ENCODE results near the gene GAK. TPM values are rescaled to one million over a fixed set of nuclear protein-coding genes. Genes with fewer than 3 reads are reported as not detected.
"Not testable (repeated sequence)": the region's sequence is repeated elsewhere in the genome, so short reads cannot be mapped to it uniquely, and the experiment has no call there.

The GAK gene
- total RNA-seq, 1 donor from 2014 or later: 150 TPM

DNA sequence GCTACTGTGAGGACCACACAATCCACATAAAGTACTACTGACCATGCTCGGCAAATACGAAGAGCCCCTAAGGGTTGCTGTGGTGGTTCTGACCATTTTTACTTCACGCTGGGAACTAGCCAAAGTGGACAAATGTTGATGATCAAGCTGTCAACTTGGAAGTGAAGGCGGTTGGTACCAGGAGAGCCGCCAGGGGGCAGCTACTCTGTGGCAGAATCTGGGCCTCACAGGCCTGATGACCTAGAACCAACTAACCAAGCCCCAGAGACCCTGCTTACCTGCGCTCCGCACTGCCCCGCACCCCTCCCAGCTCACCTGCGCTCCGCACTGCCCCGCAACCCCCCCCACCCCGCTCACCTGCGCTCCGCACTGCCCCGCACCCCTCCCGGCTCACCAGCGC is 5.6 kb downstream of the GAK start:
- no peak for DNase-seq (ENCODE audit: low spot score)

DNA sequence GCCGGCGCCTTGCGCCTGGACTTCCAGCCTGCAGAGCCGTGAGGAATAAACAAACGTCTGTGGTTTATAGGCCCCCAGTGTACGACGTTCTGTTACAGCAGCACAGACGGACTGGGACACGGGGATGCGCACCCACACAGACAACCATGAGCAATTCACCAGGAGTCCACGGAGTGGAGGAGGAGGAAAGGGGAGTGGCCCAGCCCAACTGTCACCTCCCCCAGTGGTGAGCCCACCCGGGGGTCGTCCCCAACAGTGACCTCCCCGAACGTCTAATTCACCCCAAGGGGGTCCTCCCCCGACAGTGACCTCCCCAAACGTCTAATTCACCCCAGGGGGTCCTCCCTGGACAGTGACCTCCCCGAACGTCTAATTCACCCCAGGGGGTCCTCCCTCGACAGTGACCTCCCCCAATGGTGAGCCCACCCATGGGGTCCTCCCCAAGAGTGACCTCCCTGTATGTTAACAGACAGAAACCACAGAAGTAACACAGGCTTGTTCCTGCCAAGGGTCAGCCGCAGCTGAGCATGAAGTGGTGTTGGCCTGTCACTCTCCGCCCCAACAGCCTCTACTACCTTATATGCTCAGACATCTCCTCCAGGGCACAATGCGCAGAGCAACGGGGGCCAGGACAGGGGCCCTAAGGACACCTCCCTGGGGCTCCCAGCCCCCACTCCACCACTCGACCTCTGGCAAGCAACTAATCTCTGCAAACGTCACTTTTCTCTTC is 6.2 kb downstream of the GAK start:
- DNase-seq (ENCODE audit: low spot score): no peak

GRCh38 chr4:925171-925570 is 6.9 kb downstream of the GAK start:
- no peak for DNase-seq (ENCODE audit: low spot score)

GRCh38 chr4:924107-925096 is 7.7 kb downstream of the GAK start:
- no peak for DNase-seq (ENCODE audit: low spot score)

GRCh38 chr4:921830-922331 is 10.2 kb downstream of the GAK start:
- no peak for DNase-seq (ENCODE audit: low spot score)

DNA sequence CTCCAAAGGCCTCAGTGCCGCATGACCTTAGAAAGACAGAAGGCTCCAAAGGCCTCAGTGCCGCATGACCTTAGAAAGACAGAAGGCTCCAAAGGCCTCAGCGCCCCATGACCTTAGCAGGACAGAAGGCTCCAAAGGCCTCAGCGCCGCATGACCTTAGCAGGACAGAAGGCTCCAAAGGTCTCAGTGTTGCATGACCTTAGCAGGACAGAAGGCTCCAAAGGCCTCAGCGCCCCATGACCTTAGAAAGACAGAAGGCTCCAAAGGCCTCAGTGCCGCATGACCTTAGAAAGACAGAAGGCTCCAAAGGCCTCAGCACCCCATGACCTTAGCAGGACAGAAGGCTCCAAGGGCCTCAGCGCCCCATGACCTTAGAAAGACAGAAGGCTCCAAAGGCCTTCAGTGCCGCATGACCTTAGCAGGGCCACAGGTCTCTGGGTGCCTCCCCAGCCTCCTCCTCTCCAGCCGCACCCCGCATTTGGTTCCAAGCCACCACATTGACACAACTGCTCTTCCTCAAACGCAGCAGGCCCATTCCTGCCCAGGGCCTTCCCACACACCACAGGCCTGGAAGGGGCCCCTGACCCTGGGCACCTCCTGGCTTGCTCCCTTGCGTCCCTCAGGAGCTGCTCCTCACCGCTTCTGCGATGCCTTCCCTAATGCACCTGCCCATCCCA is 13.0 kb downstream of the GAK start:
- DNase-seq (ENCODE audit: low spot score): not testable (repeated sequence)

- DNase-seq (ENCODE audit: low spot score): not testable (repeated sequence)
Observed at GRCh38 chr4:918591-918990, 13.5 kb downstream of the GAK start.

- DNase-seq (ENCODE audit: low spot score): no peak
Observed at GRCh38 chr4:917992-918391, 14.1 kb downstream of the GAK start.

DNA sequence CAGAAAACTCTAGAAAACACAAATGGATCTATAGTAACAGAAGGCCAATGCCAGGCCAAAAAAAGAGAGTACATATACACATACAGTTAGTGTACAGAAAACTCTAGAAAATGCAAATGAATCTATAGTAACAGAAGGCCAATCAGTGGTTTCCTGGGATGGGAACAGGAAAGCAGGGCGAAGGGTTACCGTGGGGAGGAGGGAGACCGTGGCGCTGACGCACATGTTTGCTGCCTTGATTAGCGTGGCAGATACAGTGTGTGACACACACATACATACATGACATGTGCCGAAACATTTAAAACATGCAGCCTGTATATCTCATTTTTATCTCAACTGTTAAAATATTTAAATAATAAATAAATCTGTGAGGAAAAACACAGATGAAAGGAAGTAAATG is 14.7 kb downstream of the GAK start:
- no peak for DNase-seq (ENCODE audit: low spot score)

DNA sequence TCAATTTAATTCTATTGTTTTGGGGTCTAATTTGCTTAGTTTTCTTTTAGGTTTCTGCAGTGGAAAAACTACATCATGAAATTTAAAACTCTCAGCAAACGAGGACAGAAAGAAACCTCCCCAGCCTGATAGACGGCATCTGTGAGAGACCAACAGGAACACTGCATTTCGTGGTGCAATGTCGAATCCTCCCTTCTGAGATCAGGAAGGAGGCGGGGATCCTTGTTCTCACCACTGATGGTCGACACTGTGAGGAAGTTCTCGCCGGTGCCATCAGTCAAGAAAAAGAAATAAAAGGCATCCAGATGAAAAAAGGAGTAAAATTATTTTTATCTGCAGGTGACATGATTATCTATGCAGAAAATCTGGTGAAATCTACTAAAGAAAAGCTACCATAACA is 16.5 kb downstream of the GAK start:
- no peak for DNase-seq (ENCODE audit: low spot score)

DNA sequence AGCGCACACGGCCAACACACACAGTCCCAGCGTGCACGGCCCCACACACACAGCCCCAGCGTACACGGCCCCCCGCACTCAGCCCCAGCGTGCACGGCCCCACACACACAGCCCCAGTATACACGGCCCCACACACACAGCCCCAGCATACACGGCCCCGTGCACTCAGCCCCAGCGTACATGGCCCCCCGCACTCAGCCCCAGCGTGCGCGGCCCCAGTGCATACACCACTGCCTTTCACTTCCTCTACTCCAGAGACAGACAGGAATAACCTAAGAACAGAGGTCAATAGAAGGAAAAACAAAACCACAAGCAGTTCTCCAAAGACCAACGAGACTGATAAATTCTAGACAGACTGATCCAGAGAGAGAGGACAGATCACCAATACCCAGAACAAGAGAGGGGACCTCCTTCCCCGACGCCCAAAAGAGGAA is 17.1 kb downstream of the GAK start:
- no peak for DNase-seq (ENCODE audit: low spot score)

DNA sequence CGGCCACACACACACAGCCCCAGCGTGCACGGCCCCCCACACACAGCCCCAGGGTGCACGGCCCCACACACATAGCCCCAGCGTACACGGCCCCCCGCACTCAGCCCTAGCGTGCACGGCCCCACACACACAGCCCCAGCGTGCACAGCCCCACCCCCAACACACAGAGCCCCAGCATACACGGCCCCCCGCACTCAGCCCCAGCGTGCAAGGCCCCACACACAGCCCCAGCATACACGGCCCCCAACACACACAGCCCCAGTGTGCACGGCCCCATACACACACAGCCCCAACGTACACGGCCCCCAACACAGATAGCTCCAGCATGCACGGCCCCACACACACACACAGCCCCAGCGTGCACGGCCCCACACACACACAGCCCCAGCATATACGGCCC is 17.6 kb downstream of the GAK start:
- no peak for DNase-seq (ENCODE audit: low spot score)

DNA sequence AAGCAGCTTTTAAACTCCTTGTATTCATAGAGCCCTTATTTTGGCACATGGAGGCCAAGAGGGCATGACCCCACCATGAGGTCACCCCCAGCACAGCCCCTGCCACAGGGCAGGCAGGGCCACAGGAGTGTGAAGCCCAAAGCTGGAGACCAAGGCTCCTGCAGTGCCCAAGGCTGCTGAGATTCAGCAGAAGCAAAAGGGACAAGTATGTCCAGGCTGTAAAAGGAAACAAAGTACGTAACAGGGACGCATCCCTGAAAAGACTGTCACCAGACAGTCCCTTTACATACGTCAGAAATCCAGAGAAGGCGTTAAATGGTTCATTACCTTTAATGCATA is 18.9 kb downstream of the GAK start:
- no peak for DNase-seq (ENCODE audit: low spot score)

DNA sequence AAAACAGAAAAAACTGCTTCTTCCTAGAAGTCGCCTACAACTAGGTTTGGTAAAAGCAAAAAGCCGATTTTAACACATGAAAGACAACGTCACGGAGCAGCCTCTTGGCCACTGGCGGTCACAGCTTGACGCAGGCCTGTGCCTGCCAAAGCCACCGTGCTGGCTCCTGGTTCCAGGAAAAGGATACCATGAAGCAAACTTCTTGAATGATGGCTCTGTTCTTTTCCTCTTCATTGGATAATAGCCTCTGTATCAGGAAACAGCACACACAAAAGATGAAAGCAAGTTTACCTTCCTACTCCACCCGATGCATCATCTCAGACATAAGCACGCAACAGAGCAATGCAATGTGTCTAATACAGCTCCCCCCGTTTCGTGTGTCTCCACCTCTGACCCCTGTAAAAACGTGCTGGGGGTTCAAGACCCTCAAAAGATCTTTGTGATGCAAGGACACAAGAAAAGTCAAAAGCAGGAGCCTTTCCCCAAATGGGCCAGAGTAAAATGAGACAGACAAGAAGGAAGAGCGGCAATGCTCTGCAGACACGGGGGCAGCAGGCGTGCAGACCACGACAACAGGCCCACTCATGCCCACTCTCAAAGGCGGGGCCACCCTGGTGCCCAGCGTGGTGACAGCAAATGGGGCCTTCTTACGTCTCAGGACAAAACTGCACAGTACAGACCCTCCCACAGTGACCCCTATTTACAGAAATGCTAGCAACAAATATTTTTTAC is 19.4 kb downstream of the GAK start:
- DNase-seq (ENCODE audit: low spot score): no peak

DNA sequence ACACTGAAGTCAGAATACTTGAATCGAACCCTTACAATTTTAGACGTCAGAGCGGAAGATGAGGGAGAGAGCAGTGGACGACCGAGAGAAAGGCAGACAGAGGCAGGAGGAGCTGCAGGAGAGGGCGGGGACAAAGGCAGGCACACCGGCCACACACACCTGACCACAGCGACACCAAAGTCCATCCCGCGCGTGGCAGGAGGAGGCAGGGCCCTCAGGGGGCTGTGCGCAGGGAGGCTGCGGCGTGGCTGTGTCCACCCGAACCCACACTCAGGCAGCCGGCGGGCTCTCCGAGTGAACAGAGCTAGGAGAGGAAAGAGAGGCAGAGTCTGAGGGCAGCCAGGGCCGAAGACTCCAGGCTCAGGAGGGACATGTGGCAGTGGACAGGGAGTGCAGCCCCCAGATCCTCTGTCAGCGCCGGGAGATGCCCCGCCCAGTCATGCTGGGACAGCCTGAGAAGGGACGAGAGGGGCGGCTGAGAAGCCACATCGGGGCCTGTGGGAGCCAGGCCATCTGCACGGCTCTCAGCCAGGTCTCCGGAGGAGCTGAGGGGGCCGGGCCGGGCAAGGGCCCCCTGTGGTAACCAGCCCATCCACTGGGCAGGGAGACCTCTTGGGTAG is 20.1 kb downstream of the GAK start:
- no peak for DNase-seq (ENCODE audit: low spot score)

GRCh38 chr4:911221-911751 is 20.8 kb downstream of the GAK start:
- DNase-seq (ENCODE audit: low spot score): no peak

DNA sequence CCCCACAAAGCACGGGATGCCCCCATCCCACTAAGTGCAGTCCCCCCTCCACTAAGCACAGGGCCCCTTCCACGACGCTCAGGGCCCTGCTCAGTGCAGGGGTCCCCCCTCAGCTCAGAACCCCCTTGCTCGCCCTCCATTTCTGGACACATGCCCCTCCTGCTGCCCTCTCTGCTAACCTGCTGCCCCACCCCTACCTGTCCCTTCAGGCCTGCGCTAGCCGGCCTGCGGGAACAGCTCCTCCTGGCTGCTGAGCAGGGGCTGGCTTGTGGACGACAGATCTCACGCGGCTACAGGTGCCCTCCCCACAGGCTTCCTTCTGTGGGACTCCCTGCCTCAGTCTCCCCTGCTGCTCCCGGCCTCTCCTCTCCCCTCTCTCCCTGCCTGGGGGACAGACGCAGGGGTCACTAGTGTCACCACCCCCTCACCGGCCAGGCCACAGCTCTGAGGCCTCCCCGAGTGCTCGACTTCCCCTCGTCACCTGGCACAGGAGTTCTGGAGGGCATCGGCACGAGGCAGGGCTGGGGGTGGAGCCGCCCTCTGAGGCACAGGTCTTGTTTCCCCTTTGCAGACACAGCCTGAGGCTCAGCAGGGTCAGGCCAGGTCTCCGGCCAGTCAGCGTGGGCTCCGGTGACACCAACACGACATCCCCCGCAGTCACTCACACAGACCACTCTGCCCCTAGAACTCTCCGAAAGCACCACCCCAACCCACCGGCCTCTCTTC is 21.6 kb downstream of the GAK start:
- no peak for DNase-seq (ENCODE audit: low spot score)

- DNase-seq (ENCODE audit: low spot score): no peak
Observed at GRCh38 chr4:909821-910220, 22.3 kb downstream of the GAK start.

DNA sequence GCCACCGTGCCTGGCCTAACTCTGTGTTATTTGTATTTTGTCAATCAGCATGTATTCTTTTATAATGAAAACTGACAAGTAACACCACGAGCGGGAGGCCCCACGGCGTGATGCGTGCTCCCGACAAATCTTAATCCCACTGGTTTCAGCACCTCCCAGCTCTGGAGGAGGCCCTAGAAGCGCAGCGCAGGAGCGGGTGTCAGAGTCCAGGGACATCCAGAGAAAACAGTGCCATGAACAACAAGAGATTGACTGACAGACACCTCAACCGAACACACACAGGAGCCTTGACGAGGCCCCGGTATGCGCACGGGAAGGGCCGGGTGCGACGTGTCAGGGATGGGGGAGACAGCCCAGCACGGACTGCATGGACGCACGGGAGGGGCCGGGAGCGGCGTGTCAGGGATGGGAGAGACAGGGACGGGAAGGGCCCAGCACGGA is 23.0 kb downstream of the GAK start:
- DNase-seq (ENCODE audit: low spot score): no peak
